Skeletal muscle cell (primary cell): Measurements from ENCODE around the gene RALY.
A peak's percentile ranks its signal among the peaks of the same experiment; 100 is the strongest.

Experiments used
- DNase-seq: peaks from one replicate; pipeline ENCODE4 v3.0.0-alpha.2; 2010; ENCODE audit warnings: low read depth
- H3K4me3 ChIP-seq: 2 replicates; pipeline ENCODE4 v1.5.1; 2011; ENCODE audit warnings: low read depth, mild to moderate bottlenecking, control low read depth, low read length, moderate library complexity

The RALY gene

GRCh38 chr20:33993576-33994221, at the start of gene RALY:
Gene RALY (plus strand): TSS chr20:33993911. CDS start chr20:34072075, 78,164 bp downstream.
- peak within 1 kb of the TSS; percentile 90 for H3K4me3 ChIP-seq
- no peak for DNase-seq

GRCh38 chr20:33944914-33945313, 48.8 kb upstream of the RALY start:
- no peak overlapping the region for H3K4me3 ChIP-seq
- no peak for DNase-seq

- DNase-seq: peak; percentile 52
- H3K4me3 ChIP-seq: no peak overlapping the region
These were observed 48.2 kb upstream of the RALY start for GRCh38 chr20:33945391-33946081.

- no peak overlapping the region for H3K4me3 ChIP-seq
- no peak for DNase-seq
These were observed 45.9 kb upstream of the RALY start for GRCh38 chr20:33947709-33948295.

- DNase-seq: no peak
These were observed 45.2 kb upstream of the RALY start for GRCh38 chr20:33948480-33948879.

GRCh38 chr20:33951171-33951570, 42.5 kb upstream of the RALY start:
- DNase-seq: no peak
- no peak overlapping the region for H3K4me3 ChIP-seq

More at GRCh38 chr20:33948480-33948879, 45.2 kb upstream of the RALY start:
- no peak overlapping the region for H3K4me3 ChIP-seq

GRCh38 chr20:33954504-33954903, 39.2 kb upstream of the RALY start:
- no peak for DNase-seq
- H3K4me3 ChIP-seq: no peak overlapping the region

- no peak overlapping the region for H3K4me3 ChIP-seq
- no peak for DNase-seq
These were observed 30.0 kb upstream of the RALY start for GRCh38 chr20:33963751-33964150.

GRCh38 chr20:33964441-33964840, 29.3 kb upstream of the RALY start:
- DNase-seq: no peak
- H3K4me3 ChIP-seq: no peak overlapping the region

GRCh38 chr20:33967126-33967525, 26.6 kb upstream of the RALY start:
- no peak overlapping the region for H3K4me3 ChIP-seq

GRCh38 chr20:33969563-33969962, 24.1 kb upstream of the RALY start:
- no peak overlapping the region for H3K4me3 ChIP-seq

More at GRCh38 chr20:33967126-33967525, 26.6 kb upstream of the RALY start:
- no peak for DNase-seq

GRCh38 chr20:33970229-33970628, 23.5 kb upstream of the RALY start:
- no peak overlapping the region for H3K4me3 ChIP-seq
- DNase-seq: no peak

More at GRCh38 chr20:33969563-33969962, 24.1 kb upstream of the RALY start:
- no peak for DNase-seq

GRCh38 chr20:33971147-33971975, 22.4 kb upstream of the RALY start:
- DNase-seq: no peak

GRCh38 chr20:33976959-33977358, 16.8 kb upstream of the RALY start:
- H3K4me3 ChIP-seq: no peak overlapping the region
- no peak for DNase-seq

More at GRCh38 chr20:33971147-33971975, 22.4 kb upstream of the RALY start:
- no peak overlapping the region for H3K4me3 ChIP-seq

GRCh38 chr20:33977535-33977934, 16.2 kb upstream of the RALY start:
- DNase-seq: no peak
- H3K4me3 ChIP-seq: no peak overlapping the region

GRCh38 chr20:33979094-33979493, 14.6 kb upstream of the RALY start:
- H3K4me3 ChIP-seq: no peak overlapping the region
- DNase-seq: no peak

- no peak for DNase-seq
- no peak overlapping the region for H3K4me3 ChIP-seq
These were observed 12.4 kb upstream of the RALY start for GRCh38 chr20:33981347-33981746.

GRCh38 chr20:33981964-33982363, 11.7 kb upstream of the RALY start:
- DNase-seq: no peak
- no peak overlapping the region for H3K4me3 ChIP-seq

GRCh38 chr20:33983371-33983770, 10.3 kb upstream of the RALY start:
- no peak for DNase-seq
- H3K4me3 ChIP-seq: no peak overlapping the region
